ENCODE results near the gene LRP1.

Gene LRP1

GRCh38 chr12:57216014-57216911 is 88.0 kb downstream of the LRP1 start, which contains the start of gene NXPH4:
Gene NXPH4, plus strand, starts transcription at chr12:57216794. Its CDS starts 176 bp downstream, at chr12:57216970.
- peaks cover 67% of the 10 kb centered on the region for H3K27me3 Mint-ChIP-seq (ENCODE audit: low read depth)
- H3K4me1 Mint-ChIP-seq (ENCODE audit: low read depth), result peaks cover 34% of the 10 kb centered on the region
- H3K4me3 Mint-ChIP-seq, result peak within 1 kb of the TSS; percentile 88
- H3K36me3 Mint-ChIP-seq (ENCODE audit: low read depth), result no peaks in the 10 kb centered on the region
- no peaks in the 10 kb centered on the region for H3K9me3 Mint-ChIP-seq
- peak; percentile 48 for DNase-seq (ENCODE audit: low spot score)
- H3K27ac Mint-ChIP-seq, result peak within 1 kb of the TSS; percentile 53

GRCh38 chr12:57216921-57217879 is 88.9 kb downstream of the LRP1 start:
- no peak for DNase-seq (ENCODE audit: low spot score)
- no peaks in the 10 kb centered on the region for H3K36me3 Mint-ChIP-seq (ENCODE audit: low read depth)
- H3K4me3 Mint-ChIP-seq, result peak overlapping the region; percentile 88
- no peaks in the 10 kb centered on the region for H3K9me3 Mint-ChIP-seq
- peaks cover 34% of the 10 kb centered on the region for H3K4me1 Mint-ChIP-seq (ENCODE audit: low read depth)
- H3K27me3 Mint-ChIP-seq (ENCODE audit: low read depth), result peaks cover 75% of the 10 kb centered on the region
- H3K27ac Mint-ChIP-seq, result no peak overlapping the region

- Mint-ChIP-seq H3K4me1 (ENCODE audit: low read depth) (peaks cover 37% of the 10 kb centered on the region), H3K27me3 (ENCODE audit: low read depth) (peaks cover 85% of the 10 kb centered on the region), H3K4me3 (no peak overlapping the region), H3K9me3 (no peaks in the 10 kb centered on the region), H3K36me3 (ENCODE audit: low read depth) (no peaks in the 10 kb centered on the region), H3K27ac (no peak overlapping the region)
- no peak for DNase-seq (ENCODE audit: low spot score)
Observed at GRCh38 chr12:57218030-57218853, 90.0 kb downstream of the LRP1 start.

- Mint-ChIP-seq H3K4me3 (no peak overlapping the region), H3K27ac (no peak overlapping the region), H3K4me1 (ENCODE audit: low read depth) (peaks cover 30% of the 10 kb centered on the region), H3K27me3 (ENCODE audit: low read depth) (peaks cover 82% of the 10 kb centered on the region), H3K9me3 (no peaks in the 10 kb centered on the region), H3K36me3 (ENCODE audit: low read depth) (no peaks in the 10 kb centered on the region)
- DNase-seq (ENCODE audit: low spot score), result no peak
Observed at GRCh38 chr12:57219205-57219992, 91.1 kb downstream of the LRP1 start.

GRCh38 chr12:57219993-57220754 is 91.9 kb downstream of the LRP1 start:
- H3K27ac Mint-ChIP-seq, result no peak overlapping the region
- H3K4me1 Mint-ChIP-seq (ENCODE audit: low read depth), result peaks cover 27% of the 10 kb centered on the region
- DNase-seq (ENCODE audit: low spot score), result no peak
- no peaks in the 10 kb centered on the region for H3K36me3 Mint-ChIP-seq (ENCODE audit: low read depth)
- H3K9me3 Mint-ChIP-seq, result no peaks in the 10 kb centered on the region
- peaks cover 79% of the 10 kb centered on the region for H3K27me3 Mint-ChIP-seq (ENCODE audit: low read depth)
- H3K4me3 Mint-ChIP-seq, result no peak overlapping the region

- Mint-ChIP-seq H3K36me3 (ENCODE audit: low read depth) (no peaks in the 10 kb centered on the region), H3K27me3 (ENCODE audit: low read depth) (peaks cover 78% of the 10 kb centered on the region), H3K4me1 (ENCODE audit: low read depth) (peaks cover 25% of the 10 kb centered on the region), H3K9me3 (no peaks in the 10 kb centered on the region), H3K27ac (no peak overlapping the region), H3K4me3 (no peak overlapping the region)
- no peak for DNase-seq (ENCODE audit: low spot score)
Observed at GRCh38 chr12:57220770-57221168, 92.5 kb downstream of the LRP1 start.

- Mint-ChIP-seq H3K9me3 (no peaks in the 10 kb centered on the region), H3K36me3 (ENCODE audit: low read depth) (no peaks in the 10 kb centered on the region), H3K27me3 (ENCODE audit: low read depth) (peaks cover 78% of the 10 kb centered on the region), H3K4me3 (no peak overlapping the region), H3K27ac (no peak overlapping the region), H3K4me1 (ENCODE audit: low read depth) (peaks cover 28% of the 10 kb centered on the region)
- no peak for DNase-seq (ENCODE audit: low spot score)
Observed at GRCh38 chr12:57221169-57221917, 93.1 kb downstream of the LRP1 start.

- Mint-ChIP-seq H3K4me3 (no peak overlapping the region), H3K36me3 (ENCODE audit: low read depth) (no peaks in the 10 kb centered on the region), H3K27ac (no peak overlapping the region), H3K4me1 (ENCODE audit: low read depth) (peaks cover 32% of the 10 kb centered on the region), H3K27me3 (ENCODE audit: low read depth) (peaks cover 80% of the 10 kb centered on the region), H3K9me3 (no peaks in the 10 kb centered on the region)
- DNase-seq (ENCODE audit: low spot score), result no peak
Observed at GRCh38 chr12:57222286-57223190, 94.3 kb downstream of the LRP1 start.

- no peaks in the 10 kb centered on the region for H3K36me3 Mint-ChIP-seq (ENCODE audit: low read depth)
- no peak for DNase-seq (ENCODE audit: low spot score)
- H3K4me3 Mint-ChIP-seq, result no peak overlapping the region
- H3K9me3 Mint-ChIP-seq, result no peaks in the 10 kb centered on the region
- no peak overlapping the region for H3K27ac Mint-ChIP-seq
- peaks cover 73% of the 10 kb centered on the region for H3K27me3 Mint-ChIP-seq (ENCODE audit: low read depth)
- H3K4me1 Mint-ChIP-seq (ENCODE audit: low read depth), result peaks cover 35% of the 10 kb centered on the region
Observed at GRCh38 chr12:57223191-57224165, 95.2 kb downstream of the LRP1 start.

- H3K27ac Mint-ChIP-seq, result no peak overlapping the region
- no peaks in the 10 kb centered on the region for H3K9me3 Mint-ChIP-seq
- no peaks in the 10 kb centered on the region for H3K36me3 Mint-ChIP-seq (ENCODE audit: low read depth)
- no peak for DNase-seq (ENCODE audit: low spot score)
- H3K4me3 Mint-ChIP-seq, result no peak overlapping the region
- peaks cover 44% of the 10 kb centered on the region for H3K4me1 Mint-ChIP-seq (ENCODE audit: low read depth)
- peaks cover 63% of the 10 kb centered on the region for H3K27me3 Mint-ChIP-seq (ENCODE audit: low read depth)
Observed at GRCh38 chr12:57224278-57224972, 96.1 kb downstream of the LRP1 start.
